Right renal pelvis (tissue), 4 donors: Measurements from ENCODE around the gene LZTS3. TPM values are rescaled to one million over a fixed set of nuclear protein-coding genes. Genes with fewer than 3 reads are reported as not detected.
"Not testable (repeated sequence)": the region's sequence is repeated elsewhere in the genome, so short reads cannot be mapped to it uniquely, and the experiment has no call there.

Experiments used
- DNase-seq, 4 donors: peaks; one replicate each; pipeline ENCODE4 v3.0.0-alpha.2; 2013; ENCODE audit warnings: low read depth in 4 of 4, low spot score in 3 of 4, missing footprints in 1 of 4
- polyA plus RNA-seq, 4 donors: library from polyadenylated mRNA; unstranded; fragments of 120-200 nt; gene quantifications; one replicate each; pipeline ENCODE4 v1.2.1, GENCODE V29; 2013; ENCODE audit not compliant: insufficient read length in 4 of 4

The LZTS3 gene
- polyA plus RNA-seq, 4 donors: 14.4 to 18.9 (median 15.6) TPM

GRCh38 chr20:3193806-3194616, 20.7 kb upstream of the LZTS3 start:
- no peak for DNase-seq

- DNase-seq: no peak
Measured at GRCh38 chr20:3192226-3193015, 19.1 kb upstream of the LZTS3 start.

GRCh38 chr20:3190681-3191111, 17.3 kb upstream of the LZTS3 start:
- no peak for DNase-seq

- DNase-seq: no peak
Measured at GRCh38 chr20:3189561-3190131, 16.3 kb upstream of the LZTS3 start.

GRCh38 chr20:3188823-3189413, 15.6 kb upstream of the LZTS3 start:
- no peak for DNase-seq

- DNase-seq: not testable (repeated sequence)
Measured at GRCh38 chr20:3187861-3188260, 14.5 kb upstream of the LZTS3 start.

GRCh38 chr20:3183896-3184612, 10.7 kb upstream of the LZTS3 start:
- DNase-seq: no peak

- not testable (repeated sequence) for DNase-seq
Measured at GRCh38 chr20:3182429-3182828, 9.1 kb upstream of the LZTS3 start.

GRCh38 chr20:3181270-3181669, 7.9 kb upstream of the LZTS3 start:
- no peak for DNase-seq

- DNase-seq: no peak
Measured at GRCh38 chr20:3180319-3180718, 7.0 kb upstream of the LZTS3 start.

- no peak for DNase-seq
Measured at GRCh38 chr20:3177746-3178485, 4.6 kb upstream of the LZTS3 start.

- no peak for DNase-seq
Measured at GRCh38 chr20:3175270-3175669, 1.9 kb upstream of the LZTS3 start.

GRCh38 chr20:3174442-3175261, 1.3 kb upstream of the LZTS3 start:
- DNase-seq: no peak

- peak in 3 of 4 donors; percentile 79 to 81 (median 80) for DNase-seq
Measured at GRCh38 chr20:3173610-3174441, 477 bp upstream of the LZTS3 start.

GRCh38 chr20:3172126-3172932, 1.0 kb downstream of the LZTS3 start:
- DNase-seq: no peak

- DNase-seq: no peak
Measured at GRCh38 chr20:3171391-3172125, 1.8 kb downstream of the LZTS3 start.
